GM18909 (cell line): ENCODE data around the gene ITIH1.

ENCODE experiments used
- ATAC-seq: cut with Tn5 transposase; IDR thresholded peaks from one replicate; pipeline ENCODE4 v1.9.1; 2021; ENCODE audit warnings: mild to moderate bottlenecking; ENCODE audit not compliant: unreplicated experiment, poor library complexity

ITIH1 gene

DNA sequence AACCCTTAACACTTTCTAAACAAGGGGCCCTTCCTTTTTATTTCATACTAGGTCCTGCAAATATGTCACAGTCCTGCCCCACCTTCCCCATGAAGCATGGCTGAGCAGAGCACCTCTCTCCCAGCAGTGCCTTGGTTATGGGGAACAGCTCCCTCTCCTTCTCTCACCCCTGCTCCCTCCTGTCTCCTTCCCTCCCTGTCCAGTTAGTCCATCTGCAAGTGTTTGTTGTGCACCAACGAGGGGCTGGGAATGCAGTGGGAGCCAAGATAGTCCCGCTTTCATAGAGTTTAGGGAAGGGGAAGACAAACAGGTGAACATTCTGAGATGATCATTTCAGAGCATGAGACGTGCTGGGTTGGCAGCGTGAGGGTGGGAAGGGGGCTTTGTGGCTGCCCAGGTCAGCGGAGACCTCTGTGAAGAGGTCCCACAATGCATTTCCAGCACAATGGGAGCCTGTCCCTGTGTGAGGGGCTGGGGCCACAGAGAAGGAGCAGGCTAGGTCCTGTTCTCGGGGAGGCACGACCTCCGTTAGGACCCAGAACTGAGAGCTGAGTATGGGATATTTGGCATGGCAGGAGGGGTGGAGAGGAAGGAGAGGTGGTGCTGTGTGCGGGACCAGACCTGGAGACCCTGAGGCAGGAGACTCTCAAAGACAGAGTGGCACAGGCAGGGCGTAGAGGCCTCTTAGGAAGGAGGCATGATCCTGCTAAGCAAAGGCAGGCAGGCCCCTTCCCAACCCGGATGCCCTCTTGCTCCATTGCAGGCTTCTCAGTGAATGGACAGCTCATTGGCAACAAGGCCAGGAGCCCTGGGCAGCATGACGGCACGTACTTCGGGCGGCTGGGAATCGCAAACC, 11.7 kb downstream of the ITIH1 start:
- ATAC-seq = no peak

DNA sequence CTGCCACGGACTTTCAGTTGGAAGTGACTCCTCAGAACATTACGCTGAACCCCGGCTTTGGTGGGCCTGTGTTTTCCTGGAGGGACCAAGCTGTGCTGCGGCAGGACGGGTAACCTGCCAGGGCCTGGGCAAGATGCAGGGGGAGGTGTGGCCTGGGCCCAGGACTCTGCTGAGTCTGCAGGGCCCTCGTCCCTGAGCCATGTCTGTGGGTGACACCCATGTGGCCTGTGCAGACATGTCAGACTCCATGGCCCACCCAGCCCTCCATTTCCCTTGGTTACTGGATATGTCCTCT, 12.3 kb downstream of the ITIH1 start:
- ATAC-seq = no peak

DNA sequence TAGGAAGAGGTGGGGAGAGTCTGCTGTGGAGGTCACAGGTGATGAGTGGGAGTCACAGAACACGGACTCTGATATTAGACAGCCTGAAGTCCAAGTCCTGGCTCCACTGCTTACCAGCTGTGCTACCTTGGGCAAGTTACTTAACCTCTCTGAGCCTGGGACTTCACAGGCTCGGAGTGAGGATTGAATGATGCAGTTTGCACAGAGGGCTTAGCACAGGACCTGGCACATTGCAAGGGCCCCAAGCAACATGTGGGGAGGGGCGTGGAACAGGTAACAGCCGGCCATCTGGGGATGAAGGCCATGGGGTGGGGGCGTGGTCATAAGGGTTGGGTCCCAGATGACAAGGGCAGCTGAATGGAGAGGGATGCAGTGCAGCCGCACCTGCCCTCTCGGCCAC, 12.9 kb downstream of the ITIH1 start:
- no peak for ATAC-seq

DNA sequence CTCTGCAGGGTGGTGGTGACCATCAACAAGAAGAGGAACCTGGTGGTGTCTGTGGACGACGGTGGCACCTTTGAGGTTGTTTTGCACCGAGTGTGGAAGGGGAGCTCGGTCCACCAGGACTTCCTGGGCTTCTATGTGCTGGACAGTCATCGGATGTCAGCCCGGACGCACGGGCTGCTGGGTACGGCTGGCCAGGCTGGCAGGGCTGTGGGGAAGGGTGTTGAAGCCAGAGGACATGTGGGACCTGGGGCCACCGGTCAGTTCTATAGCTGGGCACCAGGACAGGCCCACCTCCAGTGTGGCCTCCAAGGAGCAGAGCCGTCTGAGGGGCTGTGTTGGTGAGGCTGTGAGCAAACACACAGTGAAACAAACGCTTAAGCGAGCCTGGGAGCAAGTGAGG, 13.3 kb downstream of the ITIH1 start:
- ATAC-seq = no peak

DNA sequence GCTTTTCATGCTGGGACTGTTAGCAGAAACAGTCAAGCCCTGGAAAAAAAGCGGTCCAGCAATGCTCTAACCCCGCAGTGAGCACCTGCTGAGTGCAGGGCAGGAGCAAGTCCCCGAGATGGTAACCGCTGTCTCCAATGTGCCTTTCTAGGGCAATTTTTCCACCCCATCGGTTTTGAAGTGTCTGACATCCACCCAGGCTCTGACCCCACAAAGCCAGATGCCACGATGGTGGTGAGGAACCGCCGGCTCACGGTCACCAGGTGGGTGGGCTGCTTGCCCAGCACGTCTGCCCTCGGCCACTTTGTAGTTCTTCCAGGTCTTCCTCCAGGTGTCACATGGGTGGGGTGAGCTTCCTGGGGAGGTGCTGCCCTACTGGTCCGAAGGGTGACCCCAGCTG, 14.0 kb downstream of the ITIH1 start:
- no peak for ATAC-seq

DNA sequence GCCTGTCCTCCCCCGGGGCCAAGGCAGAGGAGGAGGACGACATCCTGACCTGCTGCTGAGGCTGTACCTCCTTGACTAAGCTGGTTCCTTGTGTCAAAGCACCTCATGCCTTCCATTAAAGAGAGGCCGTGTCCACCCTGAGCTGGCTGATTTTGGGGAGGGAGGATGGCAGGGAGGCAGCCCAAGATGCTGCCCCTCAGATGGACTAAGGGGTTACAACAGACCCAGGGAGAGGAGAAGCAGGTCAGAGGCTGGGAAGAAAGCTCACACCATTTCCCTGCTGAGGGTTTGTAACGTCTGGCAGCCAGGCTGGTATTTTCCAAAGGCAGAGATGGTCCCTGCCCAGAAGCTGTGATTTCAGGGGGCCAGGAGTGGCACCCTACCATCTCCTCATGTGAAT, 14.5 kb downstream of the ITIH1 start:
- no peak for ATAC-seq

DNA sequence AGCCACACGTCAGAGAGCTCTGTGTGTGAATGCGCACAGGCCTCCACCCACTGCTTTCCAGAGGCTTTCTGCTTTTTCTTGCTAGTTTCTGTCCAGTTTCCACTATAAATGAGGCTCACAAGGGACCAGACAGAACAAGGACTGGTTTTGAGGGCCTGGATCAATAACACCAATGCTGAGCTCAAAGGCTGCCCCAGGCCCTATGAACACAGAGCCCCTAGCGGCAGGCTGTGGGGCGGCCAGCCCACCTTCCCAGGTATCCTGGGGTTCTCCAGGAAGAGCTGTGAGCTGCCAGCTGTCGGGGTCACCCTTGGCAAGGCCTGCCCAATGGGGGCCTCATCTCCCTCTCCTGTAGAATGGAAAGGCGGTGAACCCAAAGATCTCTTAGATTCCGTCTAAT, 15.0 kb downstream of the ITIH1 start:
- ATAC-seq = no peak

DNA sequence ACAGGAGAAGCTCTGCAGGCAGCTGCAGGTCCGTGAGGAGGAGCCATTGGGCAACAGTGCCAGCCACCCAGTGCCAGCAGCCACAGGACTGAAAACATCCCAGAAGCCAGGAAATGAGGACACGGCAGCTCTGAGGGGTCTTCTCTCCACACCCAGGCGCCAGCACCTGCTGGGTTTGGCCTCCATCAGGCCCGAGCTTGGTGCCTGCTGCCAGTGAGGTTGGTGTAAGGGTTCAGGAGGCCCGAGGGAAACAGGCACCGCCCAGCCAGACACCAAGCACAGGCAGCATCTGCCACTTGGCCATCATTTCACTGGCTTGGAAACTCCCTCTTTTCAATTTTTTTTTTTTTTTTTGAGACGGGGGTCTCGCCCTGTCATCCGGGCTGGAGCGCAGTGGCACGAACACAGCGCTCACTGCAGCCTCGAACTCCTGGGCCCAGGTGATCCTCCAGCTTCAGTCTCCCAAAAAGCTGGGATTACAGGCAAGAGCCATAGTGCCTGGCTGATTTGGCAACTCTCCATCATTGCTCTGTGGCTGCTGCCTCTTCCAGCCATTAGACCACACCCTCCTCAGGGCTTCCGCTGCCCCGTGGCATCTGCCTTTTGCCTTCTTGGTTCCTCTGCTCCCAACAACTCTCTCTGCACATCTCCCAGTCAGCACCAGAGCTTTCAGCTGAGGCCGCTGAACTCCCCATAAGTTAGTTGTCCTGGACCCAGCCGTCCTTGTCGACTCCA, 15.7 kb downstream of the ITIH1 start:
- no peak for ATAC-seq

DNA sequence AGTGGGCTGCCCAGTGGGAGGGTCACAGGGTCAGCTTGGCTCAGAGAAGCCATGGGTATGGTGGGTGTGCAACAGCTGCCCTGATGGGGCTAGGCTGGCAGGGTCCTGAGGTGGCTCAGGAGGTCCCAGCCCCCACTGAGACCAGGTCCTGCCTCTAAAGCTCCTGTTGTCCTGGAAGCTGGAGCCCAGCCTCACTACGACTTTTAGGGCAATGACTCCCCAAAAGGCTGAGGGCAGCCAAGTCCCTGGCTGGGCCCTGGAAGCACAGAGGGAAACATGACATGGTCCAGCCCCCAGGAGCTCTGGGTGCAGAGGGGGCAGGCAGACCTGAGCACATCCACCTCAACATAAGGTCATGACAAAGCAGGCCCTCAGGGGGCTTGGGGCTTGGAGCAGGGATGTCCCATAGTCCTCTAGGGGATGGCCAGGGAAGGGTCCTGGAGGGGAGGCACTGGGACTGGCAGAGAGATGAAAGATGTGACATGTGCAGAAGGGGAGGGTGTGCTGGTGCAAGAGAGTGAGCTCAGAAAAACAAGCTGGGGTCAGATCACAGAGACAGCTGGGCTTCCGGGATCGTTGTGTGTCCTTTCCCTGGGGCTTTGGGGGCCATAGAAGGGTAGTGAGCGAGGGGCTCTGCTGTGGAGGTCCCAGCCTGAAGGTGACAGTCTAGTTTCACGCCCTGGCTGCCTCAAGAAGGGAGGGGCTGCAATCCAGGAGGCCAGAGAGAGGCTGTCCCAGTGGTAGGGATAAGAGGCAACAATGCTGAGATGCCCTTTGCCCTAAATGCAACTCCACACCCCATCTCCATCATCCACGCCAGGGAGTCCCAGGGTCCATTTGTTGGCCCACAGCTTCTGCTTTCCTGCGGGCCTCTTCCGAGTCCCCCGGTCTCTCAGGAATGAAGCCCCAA, 16.6 kb downstream of the ITIH1 start:
- ATAC-seq = no peak

DNA sequence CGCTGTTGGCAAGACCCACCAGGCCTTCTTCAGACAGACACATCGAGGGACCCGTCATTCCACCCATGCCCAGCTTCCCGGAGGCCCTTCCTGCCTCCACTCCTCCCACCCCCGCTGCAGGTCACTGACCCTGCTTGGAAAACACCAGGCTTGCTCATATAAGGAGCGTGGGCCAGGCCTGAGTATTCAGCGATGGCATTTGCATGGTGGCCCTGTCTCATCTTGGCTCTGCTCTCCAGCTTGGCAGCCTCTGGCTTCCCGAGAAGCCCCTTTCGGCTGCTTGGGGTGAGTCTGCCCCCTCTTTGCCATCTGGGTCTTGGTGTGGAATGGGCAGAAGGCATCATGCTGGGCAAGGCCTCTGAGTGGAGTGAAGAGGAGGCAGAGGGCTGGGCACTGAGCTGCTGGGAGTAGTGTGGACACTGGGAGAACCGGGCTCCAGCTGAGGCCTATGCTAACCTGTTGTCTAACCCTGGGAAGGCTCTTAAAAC, 17.3 kb downstream of the ITIH1 start, which contains the start of gene ITIH3:
ITIH3 (plus strand) TSS at position 185 of the 488 bp plus-strand sequence; CDS start at position 193, 8 bp downstream.
- no peak for ATAC-seq

DNA sequence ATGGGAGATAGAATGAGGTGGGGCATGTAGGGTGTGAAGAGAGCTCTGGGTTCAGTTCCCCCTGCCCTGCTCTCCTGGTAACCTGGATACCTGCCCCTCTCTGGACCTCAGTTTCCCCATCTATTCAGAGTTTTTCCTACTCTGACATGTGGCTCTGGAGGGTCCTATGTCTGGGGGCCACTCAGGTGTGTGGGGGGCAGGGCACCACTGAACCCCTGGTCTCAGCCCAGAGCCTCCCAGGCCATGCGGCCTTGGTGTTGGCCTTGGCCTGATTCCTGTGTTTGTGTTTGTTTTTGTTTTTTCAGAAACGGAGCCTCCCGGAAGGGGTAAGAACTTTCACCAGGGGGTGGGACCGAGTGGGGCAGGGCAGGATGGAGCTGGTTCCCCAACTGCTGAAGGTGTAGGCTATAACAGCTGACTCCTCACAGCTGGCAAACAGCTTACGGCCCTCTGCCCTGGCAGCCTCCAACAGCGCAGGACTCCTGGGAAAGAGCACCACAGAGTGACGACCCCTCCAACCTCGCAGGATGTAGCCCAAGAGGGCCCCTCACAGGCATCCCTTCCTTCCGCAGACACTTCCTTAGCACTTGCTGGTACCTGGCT, 18.0 kb downstream of the ITIH1 start:
- ATAC-seq = no peak

DNA sequence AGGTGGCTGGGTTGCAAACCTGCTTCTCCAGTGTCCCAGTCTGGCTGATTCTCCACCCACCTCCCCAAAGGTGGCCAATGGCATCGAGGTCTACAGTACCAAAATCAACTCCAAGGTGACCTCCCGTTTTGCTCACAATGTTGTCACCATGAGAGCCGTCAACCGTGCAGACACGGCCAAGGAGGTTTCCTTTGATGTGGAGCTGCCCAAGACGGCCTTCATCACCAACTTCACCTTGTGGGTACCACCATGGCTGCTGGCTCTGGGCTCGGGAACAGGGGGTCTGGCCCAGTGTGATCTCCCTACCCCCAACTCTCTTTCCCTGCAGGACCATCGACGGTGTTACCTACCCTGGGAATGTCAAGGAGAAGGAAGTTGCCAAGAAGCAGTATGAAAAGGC, 19.0 kb downstream of the ITIH1 start:
- ATAC-seq = no peak

DNA sequence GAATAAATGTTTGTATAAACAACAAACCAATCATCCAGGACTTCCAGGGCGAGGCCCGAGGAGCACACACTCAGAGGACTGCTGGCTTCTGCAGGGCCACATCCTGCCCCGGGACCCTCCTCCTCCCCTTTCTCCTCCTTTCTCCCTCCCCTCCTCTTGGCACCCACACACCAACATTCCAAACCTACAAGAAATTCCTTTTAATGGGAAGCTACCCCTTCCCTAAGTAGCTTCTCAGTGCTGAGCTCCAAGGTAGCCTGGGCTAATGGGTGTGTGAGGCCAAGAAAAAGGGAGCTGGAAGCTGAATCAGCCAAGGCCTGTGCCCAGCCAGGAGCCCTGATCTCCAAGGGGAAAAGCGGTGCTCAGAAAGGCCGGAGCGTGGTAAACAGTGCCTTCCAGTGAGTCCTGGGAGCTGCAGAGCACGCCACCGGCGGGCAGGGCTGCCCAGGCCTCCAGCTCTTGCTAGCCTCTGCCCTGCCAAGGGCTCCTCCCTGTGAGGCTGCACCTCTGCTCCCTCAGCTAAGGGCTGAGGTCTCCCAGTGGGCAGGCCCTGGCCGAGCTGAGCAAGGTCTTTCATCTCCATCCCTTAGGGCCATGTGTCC, 21.1 kb downstream of the ITIH1 start:
- no peak for ATAC-seq

DNA sequence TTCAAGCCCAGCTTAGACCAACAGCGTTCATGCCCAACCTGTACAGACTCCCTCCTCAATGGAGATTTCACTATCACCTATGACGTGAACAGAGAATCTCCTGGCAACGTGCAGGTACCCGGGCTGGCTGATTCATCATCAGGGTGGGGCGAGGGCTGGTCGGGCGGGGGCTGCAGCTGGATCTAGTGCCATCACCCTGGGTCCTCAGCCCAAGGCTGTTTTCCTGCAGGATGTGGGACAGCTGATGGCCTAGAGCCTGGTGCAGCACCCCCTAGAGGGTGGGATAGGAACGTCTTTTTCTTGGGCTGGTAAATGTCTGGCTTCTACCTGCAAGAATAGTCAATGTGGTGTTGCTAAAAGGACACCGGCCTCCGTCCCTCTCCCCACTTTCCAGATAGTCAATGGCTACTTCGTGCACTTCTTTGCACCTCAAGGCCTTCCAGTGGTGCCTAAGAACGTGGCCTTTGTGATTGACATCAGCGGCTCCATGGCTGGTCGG, 21.6 kb downstream of the ITIH1 start:
- ATAC-seq = no peak

DNA sequence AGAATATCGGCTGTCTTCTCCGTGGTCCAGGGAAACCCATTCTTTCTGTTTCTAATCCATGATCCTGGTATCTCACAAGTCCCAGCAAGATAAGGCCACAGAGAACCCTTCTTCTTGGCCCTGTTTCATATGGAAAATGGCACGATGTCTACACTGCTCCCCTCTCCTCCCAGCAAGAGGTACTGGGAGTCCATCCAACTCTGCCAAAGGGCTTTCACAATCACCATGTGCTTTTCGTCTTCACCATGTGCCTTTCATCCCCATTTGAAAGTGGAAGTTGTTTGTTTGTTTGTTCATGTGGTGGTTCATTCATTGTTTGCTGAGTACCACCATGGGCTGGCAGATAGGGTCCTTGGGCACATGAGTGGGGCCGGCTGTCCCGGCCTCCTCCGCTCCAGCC, 22.7 kb downstream of the ITIH1 start:
- ATAC-seq = no peak

DNA sequence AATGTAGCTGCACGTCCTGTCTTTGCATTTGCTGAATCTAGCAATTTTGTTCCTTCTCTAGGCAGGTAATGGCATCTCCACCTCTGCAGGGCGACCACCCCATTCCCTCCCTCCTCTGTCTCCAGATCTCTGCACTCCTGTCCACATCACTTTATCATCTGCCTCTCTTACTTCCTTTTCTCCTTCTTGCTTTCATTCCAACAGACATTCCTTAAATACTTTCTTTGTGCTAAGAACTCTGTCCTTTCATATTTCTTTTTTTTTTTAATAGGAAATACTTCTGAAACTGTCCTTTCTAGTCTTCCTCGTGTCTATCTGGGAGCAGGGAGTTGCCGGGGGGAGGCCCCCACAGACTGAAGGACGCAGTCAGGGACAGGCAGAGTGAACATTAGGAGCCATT, 24.4 kb downstream of the ITIH1 start:
- ATAC-seq = no peak

DNA sequence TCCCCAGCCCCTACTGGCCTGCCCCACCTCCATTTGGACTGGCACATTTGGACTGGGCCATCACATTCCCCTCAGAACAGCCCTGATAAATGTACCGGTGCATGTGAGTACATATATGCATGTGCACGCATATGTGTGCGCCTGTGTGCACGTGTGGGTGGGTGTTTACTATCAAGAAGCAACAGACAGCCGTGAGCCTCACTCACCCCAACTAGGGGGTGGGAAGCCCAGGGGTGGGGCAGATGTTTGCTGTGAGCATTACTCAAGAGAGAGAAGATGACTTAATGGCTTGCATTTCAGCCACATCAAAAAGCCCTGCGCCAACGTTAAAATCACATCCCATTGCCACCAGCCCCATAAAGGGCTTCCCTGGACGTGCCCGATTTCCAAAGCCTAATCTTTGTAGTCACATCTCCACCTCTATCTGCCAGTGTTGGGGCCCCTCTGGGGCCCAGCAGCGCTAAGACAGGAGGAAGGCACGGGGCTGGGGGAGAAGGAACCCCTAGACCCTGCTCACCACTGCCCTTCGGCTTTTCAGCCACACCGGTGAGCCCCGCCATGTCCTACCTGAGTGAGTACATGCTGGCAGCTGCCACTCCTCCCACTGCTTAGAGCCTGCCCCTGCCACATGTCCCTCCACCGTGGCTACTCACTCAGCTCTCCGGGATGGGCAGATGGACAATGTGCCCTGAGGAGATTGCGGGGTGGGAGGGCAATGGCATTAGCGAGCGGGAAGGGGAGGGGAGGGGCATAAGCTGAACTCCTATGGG, 28.1 kb downstream of the ITIH1 start:
- ATAC-seq = no peak

DNA sequence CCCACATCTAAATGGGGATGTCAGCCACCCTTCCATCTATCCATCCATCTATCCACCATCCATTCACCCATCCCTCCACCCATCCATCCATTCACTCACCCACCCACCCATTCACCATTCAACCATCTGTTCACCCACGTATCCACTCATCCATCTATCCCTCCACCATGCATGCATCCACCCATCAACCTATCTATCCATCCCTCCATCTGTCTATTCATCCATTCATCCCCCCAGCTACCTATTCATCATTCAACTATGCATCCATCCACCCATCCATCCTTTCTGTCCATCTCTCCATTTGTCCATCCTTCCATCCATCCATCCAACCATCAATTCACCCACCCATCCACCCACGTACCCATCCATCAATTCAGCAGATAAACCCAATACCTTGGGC, 31.8 kb downstream of the ITIH1 start:
- ATAC-seq = no peak
